Adrenal gland (tissue), 5 donors: ENCODE measurements around the gene PSME4.

Experiments
- CTCF ChIP-seq, 6 experiments: fragments of 450-650 bp in 4 of 6; fragments of 200-600 bp in 2 of 6; sonication (generic) in 1 of 6; IDR thresholded peaks; 1 replicate in 5 of 6; 2 replicates in 1 of 6; pipeline versions ENCODE4 v1.5.1 to v1.8.0; 2016 to 2021; ENCODE audit warnings: antibody characterized with exemption in 6 of 6, mild to moderate bottlenecking in 2 of 6, moderate library complexity in 1 of 6
- POLR2A ChIP-seq, 2 donors: fragments of 450-650 bp; IDR thresholded peaks; one replicate each; pipeline ENCODE4 v1.6.1; 2017; ENCODE audit warnings: antibody characterized with exemption in 2 of 2, mild to moderate bottlenecking in 2 of 2, moderate library complexity in 1 of 2
- donor health status: DM: no; HTN: no; CAD: no.

GRCh38 chr2:53843595-53843994, 127.2 kb downstream of the PSME4 start:
- TF ChIP-seq POLR2A (IDR thresholded peaks at IDR 0.05) = no peak
- no peak for TF ChIP-seq CTCF (IDR thresholded peaks at IDR 0.05)
